ENCODE data around the gene PDGFA.

The PDGFA gene

GRCh38 chr7:515628-516027 is 4.0 kb downstream of the PDGFA start:
- no peak for DNase-seq

- no peak for DNase-seq
Measured at GRCh38 chr7:514651-515598, 4.7 kb downstream of the PDGFA start.

GRCh38 chr7:514242-514641 is 5.4 kb downstream of the PDGFA start:
- DNase-seq: no peak

GRCh38 chr7:513521-514166 is 6.0 kb downstream of the PDGFA start:
- no peak for DNase-seq

GRCh38 chr7:512541-513311 is 6.9 kb downstream of the PDGFA start:
- DNase-seq: no peak

- no peak for DNase-seq
Measured at GRCh38 chr7:512146-512510, 7.5 kb downstream of the PDGFA start.

GRCh38 chr7:511476-512145 is 8.0 kb downstream of the PDGFA start:
- DNase-seq: no peak

- no peak for DNase-seq
Measured at GRCh38 chr7:510782-511281, 8.8 kb downstream of the PDGFA start.

- no peak for DNase-seq
Measured at GRCh38 chr7:510131-510481, 9.5 kb downstream of the PDGFA start.

- DNase-seq: no peak
Measured at GRCh38 chr7:509426-510130, 10.1 kb downstream of the PDGFA start.

GRCh38 chr7:508461-509170 is 11.0 kb downstream of the PDGFA start:
- no peak for DNase-seq

GRCh38 chr7:507623-508300 is 11.9 kb downstream of the PDGFA start:
- no peak for DNase-seq

GRCh38 chr7:506921-507622 is 12.6 kb downstream of the PDGFA start:
- DNase-seq: no peak

- no peak for DNase-seq
Measured at GRCh38 chr7:506391-506831, 13.2 kb downstream of the PDGFA start.

- DNase-seq: no peak
Measured at GRCh38 chr7:505171-505570, 14.5 kb downstream of the PDGFA start.

- DNase-seq: no peak
Measured at GRCh38 chr7:504221-505111, 15.2 kb downstream of the PDGFA start.

GRCh38 chr7:503575-504111 is 16.0 kb downstream of the PDGFA start:
- DNase-seq: no peak

GRCh38 chr7:502296-502695 is 17.4 kb downstream of the PDGFA start:
- no peak for DNase-seq

GRCh38 chr7:501526-501925 is 18.1 kb downstream of the PDGFA start:
- DNase-seq: no peak

Measured in NCI-H446 (cell line).